Left renal cortex interstitium (tissue), 4 donors: ENCODE data around the gene PLCL2. TPM values are rescaled to one million over a fixed set of nuclear protein-coding genes. Genes with fewer than 3 reads are reported as not detected.
A peak's percentile ranks its signal among the peaks of the same experiment; 100 is the strongest.

Experiments
- DNase-seq, 4 donors: peaks; one replicate each; pipeline ENCODE4 v3.0.0-alpha.2; 2013; ENCODE audit warnings: low read depth in 4 of 4, low spot score in 2 of 4, missing footprints in 1 of 4
- polyA plus RNA-seq, 4 donors: library from polyadenylated mRNA; unstranded; fragments of 120-200 nt; gene quantifications; one replicate each; pipeline ENCODE4 v1.2.1, GENCODE V29; 2013; ENCODE audit not compliant: insufficient read length in 4 of 4

PLCL2 gene
- polyA plus RNA-seq, 4 donors: 13.1 to 16.5 (median 14.9) TPM

GRCh38 chr3:17063596-17063995 lies 178.8 kb downstream of the PLCL2 start:
- DNase-seq: peak in 1 of 4 donors; percentile 20

GRCh38 chr3:17065315-17065714 lies 180.6 kb downstream of the PLCL2 start:
- no peak for DNase-seq

GRCh38 chr3:17065881-17066280 lies 181.1 kb downstream of the PLCL2 start:
- DNase-seq: no peak

- DNase-seq: no peak
These were observed 185.0 kb downstream of the PLCL2 start for GRCh38 chr3:17069754-17070153.

- no peak for DNase-seq
These were observed 185.6 kb downstream of the PLCL2 start for GRCh38 chr3:17070161-17070959.

GRCh38 chr3:17074559-17074958 lies 189.8 kb downstream of the PLCL2 start:
- DNase-seq: no peak

- DNase-seq: no peak
These were observed 190.6 kb downstream of the PLCL2 start for GRCh38 chr3:17075358-17075757.

GRCh38 chr3:17075907-17076306 lies 191.2 kb downstream of the PLCL2 start:
- no peak for DNase-seq

- no peak for DNase-seq
These were observed 192.3 kb downstream of the PLCL2 start for GRCh38 chr3:17076940-17077605.

- no peak for DNase-seq
These were observed 192.9 kb downstream of the PLCL2 start for GRCh38 chr3:17077606-17078005.

- DNase-seq: no peak
These were observed 194.2 kb downstream of the PLCL2 start for GRCh38 chr3:17078926-17079465.

- no peak for DNase-seq
These were observed 195.2 kb downstream of the PLCL2 start for GRCh38 chr3:17079933-17080332.

GRCh38 chr3:17081520-17081919 lies 196.8 kb downstream of the PLCL2 start:
- no peak for DNase-seq

- no peak for DNase-seq
These were observed 202.8 kb downstream of the PLCL2 start for GRCh38 chr3:17087509-17087908.

GRCh38 chr3:17088017-17088416 lies 203.3 kb downstream of the PLCL2 start:
- no peak for DNase-seq

- no peak for DNase-seq
These were observed 204.0 kb downstream of the PLCL2 start for GRCh38 chr3:17088602-17089313.

GRCh38 chr3:17089314-17089700 lies 204.6 kb downstream of the PLCL2 start:
- DNase-seq: no peak

GRCh38 chr3:17090280-17090983 lies 205.7 kb downstream of the PLCL2 start:
- DNase-seq: no peak

- DNase-seq: no peak
These were observed 207.3 kb downstream of the PLCL2 start for GRCh38 chr3:17091910-17092582.

GRCh38 chr3:17092583-17092933 lies 207.8 kb downstream of the PLCL2 start:
- DNase-seq: no peak
